Spleen (tissue), 11 donors: ENCODE data around the gene KLRB1. TPM values are rescaled to one million over a fixed set of nuclear protein-coding genes. Genes with fewer than 3 reads are reported as not detected.

ENCODE experiments used
- DNase-seq: peaks from one replicate; pipeline ENCODE4 v3.0.0-alpha.2; 2020
- H3K27ac ChIP-seq, 8 donors: fragments of 200-600 bp; sonication (generic) in 7 of 8; 1 replicate in 4 of 8; 2 replicates in 4 of 8; pipeline versions ENCODE4 v1.5.0 to v1.8.0; 2016 to 2021; ENCODE audit warnings: inconsistent platforms in 4 of 8, mild to moderate bottlenecking in 4 of 8, moderate library complexity in 1 of 8
- H3K27me3 ChIP-seq, 7 donors: fragments of 200-600 bp; sonication (generic) in 6 of 7; replicated peaks in 1 of 7; 1 replicate in 4 of 7; 2 replicates in 3 of 7; pipeline versions ENCODE4 v1.5.0 to v1.8.0; 2016 to 2021; ENCODE audit warnings: inconsistent platforms in 3 of 7, mild to moderate bottlenecking in 1 of 7
- H3K36me3 ChIP-seq, 6 donors: fragments of 200-600 bp; sonication (generic) in 5 of 6; 1 replicate in 4 of 6; 2 replicates in 2 of 6; pipeline versions ENCODE4 v1.5.0 to v1.8.0; 2016 to 2021; ENCODE audit warnings: inconsistent platforms in 2 of 6
- H3K4me1 ChIP-seq, 6 donors: fragments of 200-600 bp; sonication (generic) in 5 of 6; 1 replicate in 3 of 6; 2 replicates in 3 of 6; pipeline versions ENCODE4 v1.5.0 to v1.8.0; 2016 to 2021; ENCODE audit warnings: inconsistent platforms in 3 of 6
- H3K4me3 ChIP-seq, 8 donors: fragments of 200-600 bp; sonication (generic) in 7 of 8; 1 replicate in 4 of 8; 2 replicates in 4 of 8; pipeline versions ENCODE4 v1.5.0 to v1.8.0; 2016 to 2021; ENCODE audit warnings: inconsistent platforms in 4 of 8, mild to moderate bottlenecking in 4 of 8, moderate library complexity in 2 of 8
- H3K9me3 ChIP-seq, 8 donors: fragments of 200-600 bp; sonication (generic) in 7 of 8; 1 replicate in 4 of 8; 2 replicates in 4 of 8; pipeline versions ENCODE4 v1.5.0 to v1.8.0; 2016 to 2021; ENCODE audit warnings: inconsistent platforms in 4 of 8
- CTCF ChIP-seq, 11 experiments: fragments of 200-600 bp in 7 of 11; fragments of 450-650 bp in 4 of 11; sonication (generic) in 4 of 11; IDR thresholded peaks in 8 of 11; conservative IDR thresholded peaks in 3 of 11; 1 replicate in 7 of 11; 2 replicates in 4 of 11; pipeline versions ENCODE4 v1.4.0 to v1.8.0; 2016 to 2021; ENCODE audit warnings: antibody characterized with exemption in 11 of 11, inconsistent platforms in 4 of 11, mild to moderate bottlenecking in 1 of 11
- POLR2A ChIP-seq, 3 donors: fragments of 450-650 bp; IDR thresholded peaks; one replicate each; pipeline ENCODE4 v1.5.1; 2017; ENCODE audit warnings: antibody characterized with exemption in 3 of 3, mild to moderate bottlenecking in 1 of 3
- POLR2AphosphoS5 ChIP-seq, 3 donors: sonication (generic); formaldehyde crosslinking; IDR thresholded peaks; one replicate each; pipeline ENCODE4 v1.5.1; 2017; ENCODE audit warnings: antibody characterized with exemption in 3 of 3
- WGBS, 5 donors: extraction: QIAGEN DNeasy Blood & Tissue Kit in 3 of 5; methylation state at CpG; one replicate each; pipeline versions ENCODE4 v1.1.5 to v1.1.7; 2013 to 2018; 5-methylcytosine and 5-hydroxymethylcytosine counted together
- intact Hi-C: fragments of 100-400 bp; cut with DNase I; formaldehyde crosslinking; loops from one replicate; pipeline ENCODE4 v1.15.0; 2023; ENCODE audit warnings: low total_unique reads
- polyA plus RNA-seq, 3 donors: library from polyadenylated mRNA; stranded (reverse); fragments of 200-250 nt; gene quantifications; one replicate each; pipeline ENCODE4 v1.2.1, GENCODE V29; 2013
- total RNA-seq, 7 donors: library from RNA; depleted of rRNA in 3 of 7; stranded (reverse); fragments of >200 nt in 3 of 7; fragmentation: NEBNext Ultra II Directional in 4 of 7; extraction: Animal tissue kit (Norgen Biotek cat#: 25700) in 4 of 7; gene quantifications; one replicate each; pipeline versions ENCODE4 v1.1.0 to v1.2.1, GENCODE V29; 2016 to 2021
- donor health status: healthy with polysubstance abuse.
- donor health status: DM: no; HTN: no; CAD: no; lungs with moderate emphysema.
- donor health status: DM: no; HTN: no; CAD: no.
- donor health status: Bipolar disorder and iron deficiency.
- donor health status: healthy.
- donor health status: DM: no; HTN: no; CAD: no.
- donor health status: DM: yes; HTN: yes; CAD: no.

The KLRB1 gene
- total and polyA plus RNA-seq, 10 donors: 4.9 to 28.2 (median 14.1) TPM

- Histone ChIP-seq H3K36me3 (no peaks in the 10 kb centered on the region), H3K27me3 (no peaks in the 10 kb centered on the region), H3K4me1 (no peaks in the 10 kb centered on the region), H3K27ac (no peak overlapping the region), H3K4me3 (no peak overlapping the region), H3K9me3 (no peaks in the 10 kb centered on the region)
- WGBS, 5 donors: 87 to 98% (median 93%) methylated on average over 3 of the region's 3 CpGs
- TF ChIP-seq CTCF (IDR thresholded peaks at IDR 0.05 in 8 of 11, conservative IDR thresholded peaks at IDR 0.05 in 3 of 11) (no peak), POLR2AphosphoS5 (IDR thresholded peaks at IDR 0.05) (no peak), POLR2A (IDR thresholded peaks at IDR 0.05) (no peak)
- no peak for DNase-seq
- intact Hi-C loops: no loop called here
These were observed 9.4 kb downstream of the KLRB1 start for GRCh38 chr12:9598363-9598762.

DNA sequence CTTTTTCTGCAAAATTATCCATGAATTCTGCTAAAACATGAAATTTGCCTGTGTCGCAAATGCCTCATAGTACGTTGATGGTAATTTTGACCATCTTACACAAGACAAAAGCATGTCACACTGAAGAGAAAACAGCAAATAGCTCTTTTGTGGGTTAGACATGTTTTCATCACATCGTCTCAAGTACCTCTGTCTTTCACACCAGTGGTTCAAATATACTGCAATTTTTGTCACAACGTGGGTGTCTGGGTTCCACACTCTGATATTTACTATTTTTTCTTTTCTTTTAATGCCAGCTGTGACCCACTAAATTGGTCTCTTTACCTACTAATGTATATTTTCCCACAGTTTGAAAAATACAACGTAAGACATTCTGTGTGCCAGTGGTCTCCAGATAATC lies 10.4 kb downstream of the KLRB1 start:
- TF ChIP-seq POLR2A (IDR thresholded peaks at IDR 0.05) (no peak), CTCF (IDR thresholded peaks at IDR 0.05 in 8 of 11, conservative IDR thresholded peaks at IDR 0.05 in 3 of 11) (no peak), POLR2AphosphoS5 (IDR thresholded peaks at IDR 0.05) (no peak)
- H3K27ac ChIP-seq: peak overlapping the region in 1 of 8 donors; percentile 23
- no peaks in the 10 kb centered on the region for H3K36me3 ChIP-seq
- H3K4me1 ChIP-seq: no peaks in the 10 kb centered on the region
- no peak overlapping the region for H3K4me3 ChIP-seq
- 83 to 92% (median 87%) methylated on average over 5 of the region's 5 CpGs for whole genome bisulfite sequencing, 5 donors
- intact Hi-C loops: no loop called here
- H3K27me3 ChIP-seq: no peaks in the 10 kb centered on the region
- H3K9me3 ChIP-seq: no peaks in the 10 kb centered on the region
- DNase-seq: no peak

- Histone ChIP-seq H3K4me3 (no peak overlapping the region), H3K36me3 (no peaks in the 10 kb centered on the region), H3K9me3 (no peaks in the 10 kb centered on the region), H3K27ac (no peak overlapping the region), H3K27me3 (no peaks in the 10 kb centered on the region), H3K4me1 (no peaks in the 10 kb centered on the region)
- intact Hi-C loops: no loop called here
- DNase-seq: no peak
- no peak for TF ChIP-seq POLR2A (IDR thresholded peaks at IDR 0.05)
- TF ChIP-seq POLR2AphosphoS5 (IDR thresholded peaks at IDR 0.05): no peak
- no peak for TF ChIP-seq CTCF (IDR thresholded peaks at IDR 0.05 in 8 of 11, conservative IDR thresholded peaks at IDR 0.05 in 3 of 11)
- WGBS, 5 donors: 96 to 98% (median 96%) methylated on average over 2 of the region's 2 CpGs
These were observed 17.3 kb downstream of the KLRB1 start for GRCh38 chr12:9590441-9590840.

GRCh38 chr12:9588749-9589148 lies 19.0 kb downstream of the KLRB1 start:
- Histone ChIP-seq H3K27me3 (no peaks in the 10 kb centered on the region), H3K9me3 (no peaks in the 10 kb centered on the region), H3K27ac (no peak overlapping the region), H3K4me1 (no peaks in the 10 kb centered on the region), H3K36me3 (no peaks in the 10 kb centered on the region), H3K4me3 (no peak overlapping the region)
- 88 to 96% (median 93%) methylated on average over 2 of the region's 2 CpGs for WGBS, 5 donors
- intact Hi-C loops: no loop called here
- DNase-seq: no peak
- TF ChIP-seq POLR2AphosphoS5 (IDR thresholded peaks at IDR 0.05): no peak
- no peak for TF ChIP-seq POLR2A (IDR thresholded peaks at IDR 0.05)
- TF ChIP-seq CTCF (IDR thresholded peaks at IDR 0.05 in 8 of 11, conservative IDR thresholded peaks at IDR 0.05 in 3 of 11): no peak
